Smooth muscle cell (in vitro differentiated cells): ENCODE results near the gene RESF1. TPM values are rescaled to one million over a fixed set of nuclear protein-coding genes. Genes with fewer than 3 reads are reported as not detected.

Source experiments
- DNase-seq: peaks from one replicate; lab custom pipeline; 2025; ENCODE audit not compliant: unreplicated experiment; lab: John Stamatoyannopoulos, UW
- H2AFZ ChIP-seq: fragments of 200-600 bp; sonication (generic); 2 replicates; pipeline ENCODE4 v1.6.0; 2016; ENCODE audit warnings: antibody characterized with exemption, low read depth, mild to moderate bottlenecking
- H3F3A ChIP-seq: fragments of 200-600 bp; sonication (generic); 2 replicates; pipeline ENCODE4 v1.6.0; 2017; ENCODE audit warnings: antibody characterized with exemption, low read depth
- H3K27ac ChIP-seq: fragments of 200-600 bp; sonication (generic); 2 replicates; pipeline ENCODE4 v1.5.1; 2016; ENCODE audit warnings: low read depth, mild to moderate bottlenecking
- H3K27me3 ChIP-seq: fragments of 200-600 bp; sonication (generic); 2 replicates; pipeline ENCODE4 v1.6.1; 2016; ENCODE audit warnings: low read depth, mild to moderate bottlenecking
- H3K36me3 ChIP-seq: fragments of 200-600 bp; sonication (generic); 2 replicates; pipeline ENCODE4 v1.5.1; 2016; ENCODE audit warnings: low read depth
- H3K4me1 ChIP-seq: fragments of 200-600 bp; sonication (generic); 2 replicates; pipeline ENCODE4 v1.5.1; 2016; ENCODE audit warnings: low read depth
- H3K4me2 ChIP-seq: fragments of 200-600 bp; sonication (generic); 2 replicates; pipeline ENCODE4 v1.6.0; 2016; ENCODE audit warnings: mild to moderate bottlenecking
- H3K4me3 ChIP-seq: fragments of 200-600 bp; sonication (generic); 2 replicates; pipeline ENCODE4 v1.5.1; 2016; ENCODE audit warnings: mild to moderate bottlenecking
- H3K79me2 ChIP-seq: fragments of 200-600 bp; sonication (generic); 2 replicates; pipeline ENCODE4 v1.6.0; 2016; ENCODE audit warnings: low read depth, mild to moderate bottlenecking
- H3K9ac ChIP-seq: fragments of 200-600 bp; sonication (generic); 2 replicates; pipeline ENCODE4 v1.6.0; 2016; ENCODE audit warnings: low read depth
- H3K9me3 ChIP-seq: fragments of 200-600 bp; sonication (generic); replicated peaks from 2 replicates; pipeline ENCODE4 v1.5.1; 2016; ENCODE audit warnings: low read depth
- H4K20me1 ChIP-seq: fragments of 200-600 bp; sonication (generic); 2 replicates; pipeline ENCODE4 v1.6.0; 2016; ENCODE audit warnings: low read depth
- WGBS: methylation state at CpG from one replicate; pipeline ENCODE4 v1.1.7; 2016; ENCODE audit warnings: low lambda C conversion rate; 5-methylcytosine and 5-hydroxymethylcytosine counted together
- polyA plus RNA-seq: library from polyadenylated mRNA; unstranded; fragments of >200 nt; fragmentation: Nextera tagmentation; extraction: Ambion mirVana; gene quantifications from 2 replicates; pipeline ENCODE4 v1.2.1, GENCODE V29; 2016
- total RNA-seq: library from RNA; depleted of rRNA; stranded (reverse); fragments of >200 nt; gene quantifications from 2 replicates; pipeline ENCODE4 v1.2.3, GENCODE V29; 2014
- TF ChIP-seq, protein P1 (sequence below): fragments of 200-600 bp; sonication (generic); IDR thresholded peaks from 2 replicates; pipeline ENCODE4 v1.5.1; 2017; ENCODE audit warnings: borderline replicate concordance, mild to moderate bottlenecking, antibody characterized with exemption; ENCODE audit not compliant: insufficient read depth, poor library complexity, severe bottlenecking

The RESF1 gene
- total and polyA plus RNA-seq, 2 experiments from 2014 or later: 9.7 to 28.3 TPM

DNA sequence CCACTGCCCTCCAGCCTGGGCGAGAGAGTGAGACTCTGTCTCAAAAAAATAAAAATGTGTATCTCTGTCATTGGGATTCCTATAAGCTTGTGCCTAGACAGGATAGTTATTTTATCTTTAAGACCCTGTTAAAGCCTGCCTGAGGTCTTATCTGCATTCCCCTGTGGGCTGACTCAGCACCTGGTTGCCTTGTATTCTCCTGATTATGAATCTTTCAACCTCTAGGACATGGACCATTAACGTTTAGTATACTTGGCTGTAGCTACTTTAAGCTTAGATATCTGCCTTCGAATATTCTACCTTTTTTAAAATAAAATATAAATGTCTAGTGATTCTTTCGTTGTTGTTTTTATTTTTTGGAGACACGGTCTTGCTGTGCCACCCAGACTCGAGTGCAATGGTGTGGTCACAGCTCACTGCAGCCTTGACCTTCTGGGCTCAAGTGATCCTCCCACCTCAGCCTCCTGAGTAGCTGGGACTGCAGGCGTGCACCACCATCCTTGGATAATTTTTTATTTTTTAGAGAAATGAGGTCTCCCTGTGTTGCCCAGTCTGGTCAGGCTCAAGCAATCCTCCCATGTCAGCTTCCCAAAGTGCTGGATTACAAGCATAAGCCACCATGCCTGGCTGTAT, 41.3 kb downstream of the RESF1 start:
- H3K27me3 ChIP-seq: no peaks in the 10 kb centered on the region
- TF ChIP-seq, protein P1, sequence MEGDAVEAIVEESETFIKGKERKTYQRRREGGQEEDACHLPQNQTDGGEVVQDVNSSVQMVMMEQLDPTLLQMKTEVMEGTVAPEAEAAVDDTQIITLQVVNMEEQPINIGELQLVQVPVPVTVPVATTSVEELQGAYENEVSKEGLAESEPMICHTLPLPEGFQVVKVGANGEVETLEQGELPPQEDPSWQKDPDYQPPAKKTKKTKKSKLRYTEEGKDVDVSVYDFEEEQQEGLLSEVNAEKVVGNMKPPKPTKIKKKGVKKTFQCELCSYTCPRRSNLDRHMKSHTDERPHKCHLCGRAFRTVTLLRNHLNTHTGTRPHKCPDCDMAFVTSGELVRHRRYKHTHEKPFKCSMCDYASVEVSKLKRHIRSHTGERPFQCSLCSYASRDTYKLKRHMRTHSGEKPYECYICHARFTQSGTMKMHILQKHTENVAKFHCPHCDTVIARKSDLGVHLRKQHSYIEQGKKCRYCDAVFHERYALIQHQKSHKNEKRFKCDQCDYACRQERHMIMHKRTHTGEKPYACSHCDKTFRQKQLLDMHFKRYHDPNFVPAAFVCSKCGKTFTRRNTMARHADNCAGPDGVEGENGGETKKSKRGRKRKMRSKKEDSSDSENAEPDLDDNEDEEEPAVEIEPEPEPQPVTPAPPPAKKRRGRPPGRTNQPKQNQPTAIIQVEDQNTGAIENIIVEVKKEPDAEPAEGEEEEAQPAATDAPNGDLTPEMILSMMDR: no peak
- H3K9me3 ChIP-seq: no peaks in the 10 kb centered on the region
- H3K27ac ChIP-seq: no peak overlapping the region
- no peaks in the 10 kb centered on the region for H3F3A ChIP-seq
- no peak for DNase-seq
- H3K9ac ChIP-seq: no peak overlapping the region
- no peaks in the 10 kb centered on the region for H3K36me3 ChIP-seq
- H3K4me3 ChIP-seq: no peak overlapping the region
- H3K4me1 ChIP-seq: no peaks in the 10 kb centered on the region
- no peak overlapping the region for H3K4me2 ChIP-seq
- H4K20me1 ChIP-seq: no peaks in the 10 kb centered on the region
- no peaks in the 10 kb centered on the region for H3K79me2 ChIP-seq
- H2AFZ ChIP-seq: no peak overlapping the region
- WGBS: 90% methylated on average over 7 of the region's 7 CpGs

- WGBS: 79% methylated on average over 1 of the region's 1 CpG
- Histone ChIP-seq H3K9me3 (no peaks in the 10 kb centered on the region), H2AFZ (no peak overlapping the region), H4K20me1 (no peaks in the 10 kb centered on the region), H3K27me3 (no peaks in the 10 kb centered on the region), H3K9ac (no peak overlapping the region), H3K79me2 (no peaks in the 10 kb centered on the region), H3K4me3 (no peak overlapping the region), H3F3A (no peaks in the 10 kb centered on the region), H3K4me2 (no peak overlapping the region), H3K4me1 (no peaks in the 10 kb centered on the region), H3K36me3 (no peaks in the 10 kb centered on the region), H3K27ac (no peak overlapping the region)
- TF ChIP-seq, protein P1: no peak
- no peak for DNase-seq
Measured at GRCh38 chr12:32002848-32003493, 43.8 kb downstream of the RESF1 start.

GRCh38 chr12:32003654-32004053, 44.4 kb downstream of the RESF1 start:
- Histone ChIP-seq H3K27ac (no peak overlapping the region), H3K4me1 (no peaks in the 10 kb centered on the region), H3K36me3 (no peaks in the 10 kb centered on the region), H2AFZ (no peak overlapping the region), H3K4me3 (no peak overlapping the region), H3K9me3 (no peaks in the 10 kb centered on the region), H3K27me3 (no peaks in the 10 kb centered on the region), H3K9ac (no peak overlapping the region), H3K4me2 (no peak overlapping the region), H3K79me2 (no peaks in the 10 kb centered on the region), H4K20me1 (no peaks in the 10 kb centered on the region), H3F3A (no peaks in the 10 kb centered on the region)
- DNase-seq: no peak
- 94% methylated on average over 1 of the region's 1 CpG for WGBS
- TF ChIP-seq, protein P1: no peak
